HFF-Myc (cell line): ENCODE measurements around the gene FILIP1L.
A peak's percentile ranks its signal among the peaks of the same experiment; 100 is the strongest.

Source experiments
- DNase-seq: peaks from one replicate; pipeline ENCODE4 v3.0.0-alpha.2; 2011; ENCODE audit warnings: low read depth; ENCODE audit errors: extremely low read depth
- H3K4me3 ChIP-seq: replicated peaks from 2 replicates; pipeline ENCODE4 v1.5.1; 2011; ENCODE audit warnings: low read depth, mild to moderate bottlenecking, control low read depth, low read length
- CTCF ChIP-seq: IDR thresholded peaks from 2 replicates; pipeline ENCODE4 v1.5.1; 2012; ENCODE audit warnings: mild to moderate bottlenecking, low read depth, low read length, control low read depth; ENCODE audit errors: missing control alignments

FILIP1L gene

GRCh38 chr3:99900248-99900647 lies 214.1 kb downstream of the FILIP1L start:
- DNase-seq: no peak
- H3K4me3 ChIP-seq: no peak overlapping the region
- TF ChIP-seq CTCF: no peak

- no peak for TF ChIP-seq CTCF
- no peak overlapping the region for H3K4me3 ChIP-seq
Observed at GRCh38 chr3:99899603-99900002, 214.7 kb downstream of the FILIP1L start.

GRCh38 chr3:99896482-99896881 lies 217.8 kb downstream of the FILIP1L start:
- no peak for TF ChIP-seq CTCF
- H3K4me3 ChIP-seq: no peak overlapping the region
- no peak for DNase-seq

More at GRCh38 chr3:99899603-99900002, 214.7 kb downstream of the FILIP1L start:
- no peak for DNase-seq

GRCh38 chr3:99895703-99896441 lies 218.4 kb downstream of the FILIP1L start:
- peak; percentile 97 for DNase-seq
- TF ChIP-seq CTCF: no peak
- no peak overlapping the region for H3K4me3 ChIP-seq

GRCh38 chr3:99895131-99895696 lies 219.1 kb downstream of the FILIP1L start:
- no peak for DNase-seq
- no peak for TF ChIP-seq CTCF
- H3K4me3 ChIP-seq: no peak overlapping the region

GRCh38 chr3:99892332-99892731 lies 222.0 kb downstream of the FILIP1L start:
- no peak overlapping the region for H3K4me3 ChIP-seq
- no peak for DNase-seq
- TF ChIP-seq CTCF: no peak
